ENCODE results near the gene PARP8.

PARP8 gene

GRCh38 chr5:50855001-50855400 lies 188.6 kb downstream of the PARP8 start:
- DNase-seq = no peak

- DNase-seq = no peak
These were observed 190.1 kb downstream of the PARP8 start for GRCh38 chr5:50856401-50857119.

GRCh38 chr5:50863534-50864170 lies 197.2 kb downstream of the PARP8 start:
- no peak for DNase-seq

DNA sequence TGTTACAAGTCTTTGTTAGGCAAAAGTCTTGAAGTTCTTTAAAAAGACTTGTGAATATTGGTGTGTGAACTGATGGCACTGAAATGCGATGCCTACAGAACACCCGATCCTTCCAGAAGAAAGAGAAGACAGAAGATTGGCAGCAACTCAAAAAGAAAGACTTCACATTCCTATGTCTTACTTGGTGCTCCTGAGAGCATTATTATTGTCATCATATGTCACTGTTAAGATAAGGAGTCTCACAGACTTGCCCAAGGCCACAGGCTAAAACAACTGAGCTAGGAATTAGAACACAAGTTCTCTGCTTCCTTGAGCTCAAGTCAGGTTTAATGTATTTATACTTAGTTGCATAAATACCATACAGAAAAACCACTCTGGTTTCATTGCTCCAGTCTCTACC lies 198.0 kb downstream of the PARP8 start:
- no peak for DNase-seq

DNA sequence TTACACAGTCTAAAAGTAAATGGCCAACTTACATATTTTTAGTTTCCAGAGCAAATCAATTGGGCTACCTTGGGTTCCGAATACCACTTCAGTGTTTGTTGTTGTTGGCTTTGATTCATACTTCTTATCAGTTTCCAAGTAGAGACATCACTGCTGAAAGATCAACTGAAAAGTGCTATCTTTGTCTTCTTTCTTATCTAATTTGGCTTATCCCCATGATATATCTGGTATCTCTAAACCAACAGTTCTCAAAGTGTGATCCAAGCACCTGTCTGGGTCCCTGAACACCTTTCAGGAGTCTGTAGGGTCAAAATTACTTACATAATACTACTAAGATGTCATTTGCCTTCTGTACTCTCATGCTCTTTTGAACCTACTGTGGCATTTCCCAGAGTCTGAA lies 200.0 kb downstream of the PARP8 start:
- DNase-seq = no peak

GRCh38 chr5:50867140-50867539 lies 200.7 kb downstream of the PARP8 start:
- no peak for DNase-seq

- DNase-seq = no peak
These were observed 207.3 kb downstream of the PARP8 start for GRCh38 chr5:50873595-50874277.

GRCh38 chr5:50874306-50875001 lies 208.0 kb downstream of the PARP8 start:
- DNase-seq = no peak

- DNase-seq = no peak
These were observed 208.5 kb downstream of the PARP8 start for GRCh38 chr5:50875002-50875344.

- DNase-seq = no peak
These were observed 212.0 kb downstream of the PARP8 start for GRCh38 chr5:50878470-50878869.

DNA sequence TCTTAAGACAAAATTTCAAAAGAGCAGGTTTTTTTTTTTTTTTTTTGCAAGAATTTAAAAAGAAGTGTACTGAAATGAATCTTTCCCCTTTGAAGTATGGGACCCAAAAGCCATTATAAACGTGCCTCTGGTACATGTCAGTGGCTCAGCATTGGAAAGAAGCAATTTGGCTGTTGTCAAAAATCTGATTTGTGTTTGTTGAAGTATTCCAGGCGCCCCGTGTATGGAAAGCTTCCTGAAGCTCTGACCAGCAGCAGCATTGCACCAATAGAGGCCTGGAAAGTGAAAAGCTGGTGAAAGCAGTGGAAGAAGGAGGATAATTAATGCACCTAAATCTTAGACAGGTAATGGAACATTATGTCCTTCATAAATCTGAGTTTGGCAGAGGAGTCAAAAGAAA lies 215.0 kb downstream of the PARP8 start:
- no peak for DNase-seq

DNA sequence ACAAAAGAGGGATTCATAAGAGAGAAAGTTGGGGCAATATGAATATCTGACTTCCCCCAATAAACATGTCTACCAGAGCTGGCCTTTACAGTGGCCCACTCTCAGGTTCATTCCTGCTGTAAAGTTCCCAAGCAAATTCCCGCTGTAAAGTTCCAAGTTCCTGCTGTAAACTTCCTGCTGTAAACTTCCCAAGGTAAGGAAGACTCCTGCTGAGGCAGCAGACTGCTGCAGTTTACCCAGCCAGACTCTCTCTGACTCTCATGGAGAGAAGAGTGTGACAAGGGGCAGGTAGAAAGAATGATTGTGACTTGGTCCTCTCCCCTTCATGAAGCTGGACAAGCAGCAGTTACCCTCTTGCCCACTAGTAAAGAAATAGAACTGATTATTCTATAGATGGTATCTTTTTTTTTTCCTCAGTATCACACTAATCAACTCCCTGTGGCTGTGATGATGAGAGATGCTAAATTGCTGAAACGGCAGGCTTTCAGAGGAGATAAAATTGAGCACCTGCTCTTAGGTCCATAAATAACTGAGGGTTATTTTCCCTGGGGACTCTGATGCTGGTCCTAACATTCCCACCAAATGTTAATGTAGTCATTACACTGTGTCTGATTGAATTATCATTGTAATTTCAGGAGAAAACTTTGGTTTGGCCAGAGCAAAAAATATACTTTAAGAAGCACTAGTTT lies 220.4 kb downstream of the PARP8 start:
- DNase-seq = no peak

DNA sequence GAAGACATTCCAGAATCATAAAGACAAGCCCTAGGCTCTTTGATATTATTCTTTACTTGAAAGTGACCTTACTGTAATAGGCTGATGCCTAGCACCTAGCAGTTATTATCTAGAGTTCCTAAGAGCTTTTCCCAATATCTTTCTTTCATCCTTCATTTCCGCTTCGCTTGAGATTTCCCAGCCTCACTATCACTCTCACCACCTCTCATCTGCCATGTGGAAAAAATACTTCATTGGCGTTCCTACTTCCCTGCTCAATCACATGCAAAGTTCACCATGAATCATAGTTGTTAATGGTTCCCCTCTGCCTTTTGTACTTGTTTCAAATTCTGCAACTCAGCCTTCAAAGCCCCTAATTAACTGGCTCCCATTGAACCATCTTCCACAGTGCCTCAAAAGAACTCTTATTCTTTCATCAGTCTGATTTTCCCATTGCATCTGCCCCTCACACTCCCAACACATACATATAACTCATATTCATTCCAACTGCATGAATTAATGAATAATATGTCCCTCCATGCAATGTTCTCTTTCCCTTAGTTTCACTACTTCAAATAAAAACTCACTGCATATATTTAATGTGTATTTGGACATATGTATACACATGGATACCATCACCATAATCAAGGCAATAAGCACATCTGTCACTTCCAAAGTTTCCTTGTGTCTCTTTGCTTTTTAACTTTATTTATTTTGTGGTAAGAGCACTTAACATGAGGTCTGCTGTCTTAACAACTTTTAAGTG lies 221.6 kb downstream of the PARP8 start:
- no peak for DNase-seq

GRCh38 chr5:50888751-50889150 lies 222.3 kb downstream of the PARP8 start:
- no peak for DNase-seq

GRCh38 chr5:50889790-50890189 lies 223.4 kb downstream of the PARP8 start:
- no peak for DNase-seq

Measured in activated T-cell treated with anti-CD3 and anti-CD28 coated beads, Interleukin-2, amount 50 U/mL, for 48 hours (primary cell).